Stimulated activated CD8-positive, alpha-beta memory T cell treated with anti-CD3 and anti-CD28 coated beads, Interleukin-4, amount 100 ng/mL, for 4 hours (primary cell): ENCODE measurements around the gene YIF1A.
"Not testable (repeated sequence)": the region's sequence is repeated elsewhere in the genome, so short reads cannot be mapped to it uniquely, and the experiment has no call there.

ENCODE experiments used
- DNase-seq, 2 donors: peaks; one replicate each; pipeline ENCODE4 v3.0.0-alpha.2; 2020; ENCODE audit warnings: low read depth in 2 of 2, low spot score in 1 of 2

YIF1A gene

DNA sequence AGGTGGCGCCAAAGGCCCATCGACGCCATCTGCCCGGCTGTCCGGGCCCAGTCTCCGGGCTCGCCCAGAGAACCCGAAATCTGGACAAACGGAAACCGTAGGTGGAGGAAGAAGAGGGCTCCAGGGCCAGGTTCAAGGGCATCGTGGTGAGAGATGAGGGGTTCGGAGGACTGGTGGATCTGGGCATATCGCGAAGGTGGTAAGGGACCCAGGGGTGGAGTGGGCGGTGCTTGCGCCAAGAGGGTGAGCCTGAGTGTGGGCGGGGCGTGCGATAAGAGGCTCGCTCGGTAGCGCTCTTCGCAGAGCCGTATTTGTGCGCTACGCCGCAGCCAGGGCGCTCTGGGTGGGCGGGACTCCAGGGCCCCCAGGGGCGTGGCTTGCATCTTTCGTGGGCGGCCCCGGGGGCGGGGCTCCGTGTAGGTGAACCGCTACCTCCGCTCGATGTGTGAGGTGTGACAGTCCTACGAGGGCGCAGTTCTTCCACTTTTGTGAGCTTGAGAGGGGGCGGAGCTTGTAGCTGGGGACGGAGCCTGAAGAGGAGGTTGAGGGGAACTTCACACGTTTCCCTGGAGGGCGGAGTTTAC, 23.1 kb upstream of the YIF1A start:
- peak; percentile 97 to 98 for DNase-seq

DNA sequence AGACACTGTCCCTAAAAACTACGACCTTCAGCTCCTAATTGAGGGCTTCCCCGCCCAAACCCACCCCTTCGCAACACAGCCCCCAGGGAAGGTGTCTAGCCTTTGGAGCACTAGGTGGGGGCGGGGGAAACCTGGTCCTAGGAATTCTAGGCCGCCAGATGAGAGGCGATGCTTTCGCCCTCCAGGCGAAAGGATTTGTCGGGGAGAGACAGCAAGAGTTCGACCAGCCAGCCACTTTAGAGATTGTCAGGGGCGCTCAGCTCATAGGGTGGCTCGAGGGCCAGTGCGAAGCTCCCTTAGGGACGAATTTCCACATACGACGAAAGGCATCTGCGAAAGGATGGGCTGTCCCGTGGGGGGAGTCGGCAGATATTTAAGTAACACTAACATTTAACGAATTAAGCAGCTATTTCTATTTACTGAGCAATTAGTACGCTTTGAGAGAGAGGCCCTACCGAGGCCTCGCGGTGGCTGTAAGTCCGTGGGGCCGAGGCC, 22.6 kb upstream of the YIF1A start:
- no peak for DNase-seq

GRCh38 chr11:66310803-66311440, 22.0 kb upstream of the YIF1A start:
- not testable (repeated sequence) for DNase-seq

DNA sequence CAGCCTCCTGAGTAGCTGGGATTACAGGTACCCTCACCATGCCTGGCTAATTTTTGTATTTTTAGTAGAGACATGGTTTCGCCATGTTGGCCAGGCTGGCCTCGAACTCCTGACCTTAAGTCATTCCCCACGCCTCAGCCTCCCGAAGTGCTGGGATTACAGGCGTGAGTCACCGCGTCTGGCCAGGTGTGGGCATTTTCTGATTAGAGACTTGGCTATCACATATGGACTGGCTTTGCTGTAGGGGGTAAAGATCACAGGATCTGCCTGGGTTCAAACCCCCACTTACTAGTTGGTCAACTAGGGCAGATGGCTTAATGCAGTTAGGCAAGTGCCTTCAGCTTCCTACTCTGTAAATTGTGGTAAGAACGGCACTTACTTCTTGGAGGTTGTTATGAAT, 21.4 kb upstream of the YIF1A start:
- no peak for DNase-seq

- no peak for DNase-seq
These were observed 20.5 kb upstream of the YIF1A start for GRCh38 chr11:66309475-66309874.

DNA sequence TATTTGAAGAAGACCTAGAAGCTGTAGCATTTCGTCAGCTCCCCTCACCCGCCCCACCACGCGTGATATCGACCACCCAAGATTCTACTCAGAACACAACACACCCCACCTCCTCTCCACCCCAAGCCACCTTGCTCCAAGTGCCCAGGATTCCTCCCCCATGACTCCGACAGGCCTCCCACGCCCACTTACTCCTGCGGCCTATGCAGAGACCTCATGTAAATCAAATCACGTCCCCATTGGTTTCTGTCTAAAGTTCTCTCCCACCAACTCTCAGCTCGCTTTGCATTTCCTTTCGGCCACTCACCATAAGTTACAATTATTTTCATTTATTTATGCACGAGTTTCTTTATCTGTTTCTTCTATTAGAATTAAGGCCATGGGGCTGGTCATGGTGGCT, 13.7 kb upstream of the YIF1A start:
- DNase-seq: no peak

- no peak for DNase-seq
These were observed 10.2 kb upstream of the YIF1A start for GRCh38 chr11:66299186-66299585.

- no peak for DNase-seq
These were observed 8.7 kb upstream of the YIF1A start for GRCh38 chr11:66297610-66298009.

DNA sequence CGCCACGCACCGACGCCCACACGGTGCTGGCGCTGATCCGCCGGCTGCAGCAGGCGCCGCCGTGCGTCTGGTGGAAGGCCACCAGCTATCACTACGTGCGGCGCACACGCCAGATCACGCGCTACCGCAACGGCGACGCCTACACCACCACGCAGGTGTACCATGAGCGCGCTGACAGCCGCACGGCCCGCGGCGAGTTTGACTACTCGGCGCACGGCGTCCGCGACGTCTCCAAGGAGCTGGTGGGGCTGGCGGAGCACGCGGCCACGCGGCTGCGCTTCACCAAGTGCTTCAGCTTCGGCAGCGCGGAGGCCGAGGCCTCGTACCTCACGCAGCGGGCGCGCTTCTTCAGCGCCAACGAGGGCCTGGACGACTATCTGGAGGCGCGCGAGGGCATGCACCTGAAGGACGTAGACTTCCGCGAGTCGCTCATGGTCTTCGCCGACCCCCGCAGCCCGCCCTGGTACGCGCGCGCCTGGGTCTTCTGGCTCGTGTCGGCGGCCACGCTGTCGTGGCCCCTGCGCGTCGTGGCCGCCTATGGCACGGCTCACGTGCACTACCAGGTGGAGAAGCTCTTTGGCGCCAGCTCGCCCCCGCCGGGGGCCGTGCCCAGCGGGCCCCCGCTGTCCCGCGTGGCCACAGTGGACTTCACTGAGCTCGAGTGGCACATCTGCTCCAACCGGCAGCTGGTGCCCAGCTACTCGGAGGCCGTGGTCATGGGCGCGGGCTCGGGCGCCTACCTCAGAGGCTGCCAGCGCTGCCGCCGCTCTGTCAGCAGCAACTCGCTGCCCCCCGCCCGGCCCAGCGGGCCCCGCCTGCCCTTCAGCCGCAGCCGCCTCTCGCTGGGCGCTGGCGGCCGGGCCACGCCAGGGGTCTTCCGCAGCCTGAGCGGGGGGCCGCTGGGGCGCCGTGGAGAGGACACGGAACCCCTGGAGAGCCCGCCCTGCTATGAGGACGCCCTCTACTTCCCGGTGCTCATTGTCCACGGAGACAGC, 6.0 kb upstream of the YIF1A start:
- no peak for DNase-seq

DNA sequence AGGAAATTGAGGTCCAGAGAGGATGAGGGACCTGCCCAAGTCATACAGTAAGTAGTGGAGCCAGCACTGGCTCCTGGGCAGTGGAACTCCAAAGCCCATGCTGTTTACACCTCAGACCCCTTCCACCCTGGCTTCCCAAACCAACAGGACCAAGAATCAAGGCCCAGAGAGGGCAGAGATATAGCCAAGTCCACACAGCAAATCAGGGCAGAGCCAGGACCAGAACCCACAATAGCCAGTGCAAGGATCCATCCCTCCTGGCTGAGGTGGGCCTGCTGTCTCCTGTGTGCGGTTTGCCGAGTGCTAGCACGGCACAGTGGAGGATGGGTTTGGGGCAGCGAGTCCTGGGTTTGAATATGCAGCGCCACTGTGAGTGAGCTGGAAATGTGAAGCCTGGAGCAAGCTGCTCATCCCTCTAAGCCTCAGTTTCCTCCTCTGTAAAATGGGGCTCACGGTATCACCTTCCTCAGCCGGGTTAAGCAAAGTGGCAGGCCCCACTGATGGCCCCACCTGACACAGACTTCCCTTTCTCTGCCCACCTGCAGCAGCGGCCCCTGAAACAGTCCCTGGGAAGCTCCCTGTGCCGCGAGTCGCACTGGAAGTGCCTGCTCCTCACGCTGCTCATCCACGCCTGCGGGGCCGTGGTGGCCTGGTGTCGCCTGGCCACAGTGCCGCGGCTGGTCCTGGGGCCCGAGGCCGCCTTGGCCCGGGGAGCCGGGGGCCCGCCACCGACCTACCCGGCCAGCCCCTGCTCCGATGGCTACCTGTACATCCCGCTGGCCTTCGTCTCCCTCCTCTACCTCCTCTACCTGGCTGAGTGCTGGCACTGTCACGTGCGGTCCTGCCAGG, 5.1 kb upstream of the YIF1A start:
- DNase-seq: no peak

DNA sequence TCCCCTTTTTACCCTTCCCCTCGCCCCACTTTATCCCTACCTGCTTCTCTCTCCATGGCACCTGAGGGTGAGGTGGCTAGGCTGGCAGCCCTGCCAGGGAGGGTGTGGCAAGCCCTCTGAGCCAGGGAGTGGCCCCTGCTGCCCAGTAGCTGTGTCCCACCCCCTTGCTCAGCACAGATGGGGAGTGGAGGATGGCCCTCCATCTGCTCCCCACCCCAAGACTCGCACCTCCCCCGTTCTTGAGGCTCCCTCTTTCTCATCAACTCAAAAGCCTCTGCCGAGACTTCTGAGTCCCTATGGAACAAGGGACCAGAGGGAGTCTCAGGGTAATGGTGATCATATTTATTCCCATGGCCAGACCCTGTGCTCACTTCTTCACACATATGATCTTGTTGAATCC, 4.4 kb upstream of the YIF1A start:
- DNase-seq: no peak

DNA sequence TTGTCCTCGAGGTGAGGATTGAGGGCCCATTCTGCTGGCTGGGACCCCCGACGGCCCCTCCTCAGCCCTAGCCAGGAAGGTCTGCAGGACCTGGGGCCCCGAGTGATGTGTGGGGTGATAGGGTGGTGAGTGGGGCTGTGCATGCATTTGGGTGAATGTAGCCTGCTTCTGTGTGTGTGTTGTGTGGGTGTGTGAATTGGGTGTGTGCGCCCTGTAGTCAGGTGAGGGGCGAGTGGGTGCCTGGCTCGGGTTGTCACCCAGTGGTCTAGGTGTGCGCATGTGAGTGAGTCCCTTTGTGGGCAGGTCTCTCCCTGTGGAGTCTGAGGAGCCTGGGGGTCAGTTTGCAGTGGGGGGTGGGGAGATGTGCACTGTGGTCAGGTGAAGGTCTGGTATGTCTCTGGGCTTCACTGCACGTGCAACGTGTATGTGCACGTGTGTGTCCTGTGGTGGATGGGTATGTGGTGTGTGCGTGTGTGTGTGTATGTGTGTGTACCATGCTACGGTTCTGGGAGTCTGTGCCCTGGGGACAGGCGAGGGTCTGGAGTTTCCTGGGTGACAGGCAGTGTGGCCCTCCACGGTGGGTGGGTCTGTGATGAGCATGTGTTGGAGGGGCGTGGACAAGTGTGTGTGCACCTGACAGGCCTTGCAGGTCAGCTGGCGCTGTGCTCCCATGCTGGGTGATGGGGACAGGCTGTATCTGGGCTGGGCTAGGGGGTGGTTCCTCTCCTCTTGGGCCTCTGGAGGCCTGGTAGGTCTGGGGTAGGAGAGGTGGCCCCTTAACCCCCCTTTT, 3.8 kb upstream of the YIF1A start:
- DNase-seq: no peak

DNA sequence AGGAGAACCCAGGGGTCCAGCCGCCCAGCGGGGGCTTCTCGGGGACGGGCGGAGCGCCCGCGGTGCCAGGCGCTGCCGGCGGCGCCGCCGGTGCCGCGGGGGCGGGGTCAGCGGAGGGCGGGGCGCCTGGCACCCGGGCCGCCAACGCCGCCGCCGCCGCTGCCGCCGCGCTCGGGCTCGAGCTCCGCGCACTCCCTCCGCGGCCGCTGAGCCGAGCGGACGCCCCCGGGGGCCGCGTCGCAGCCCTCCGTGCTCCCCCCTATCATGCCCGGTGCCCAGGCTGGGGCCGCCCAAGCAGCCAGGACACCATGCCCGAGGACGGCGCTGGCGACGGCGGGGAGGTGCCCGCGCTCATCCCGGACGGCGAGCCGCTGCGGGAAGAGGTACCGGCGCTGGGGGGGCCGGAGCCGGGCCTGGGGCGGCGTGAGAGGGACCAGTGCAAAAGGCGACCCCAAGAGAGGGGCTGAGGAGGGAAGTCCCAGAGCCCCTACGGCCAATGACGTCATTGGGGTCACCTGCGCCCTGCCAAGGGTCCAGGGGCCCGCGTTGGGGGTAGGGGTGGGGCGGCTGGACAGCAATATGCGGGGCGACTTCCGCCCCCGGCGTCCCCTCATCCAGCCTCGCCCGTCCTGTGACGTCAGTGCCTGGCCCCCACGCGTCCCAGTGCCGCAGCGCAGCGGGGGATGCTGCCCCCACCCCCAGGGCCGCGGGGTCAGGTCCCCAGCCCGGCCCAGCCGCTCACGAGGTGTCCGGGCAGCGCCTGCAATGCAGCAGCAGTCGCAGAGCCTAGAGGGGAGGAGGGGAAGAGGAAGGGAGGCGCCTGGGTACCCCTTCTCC, 3.0 kb upstream of the YIF1A start, which contains the start of gene TMEM151A:
TMEM151A (plus strand) TSS at position 189 of the 837 bp plus-strand sequence; CDS start at position 309, 120 bp downstream.
- no peak for DNase-seq

DNA sequence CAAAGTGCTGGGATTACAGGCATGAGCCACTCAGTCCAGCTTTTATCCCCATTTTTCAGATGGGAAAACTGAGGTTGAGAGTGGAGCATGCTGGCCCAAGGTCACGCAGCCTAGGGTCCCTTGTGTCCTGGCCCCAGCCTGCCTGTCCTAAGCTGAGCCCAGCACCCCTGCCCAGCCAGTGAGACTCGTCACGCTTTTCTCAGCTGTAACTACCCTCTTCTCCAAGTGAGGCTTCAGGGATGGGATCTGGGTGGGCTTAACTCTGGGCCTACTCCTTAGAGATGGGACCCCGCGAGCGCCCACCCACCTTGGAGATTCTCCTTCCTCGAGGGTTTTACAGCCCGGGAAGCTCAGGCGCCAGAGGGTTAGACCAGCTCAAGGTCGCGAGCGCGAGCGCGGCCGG, 2.4 kb upstream of the YIF1A start:
- DNase-seq: no peak

- DNase-seq: no peak
These were observed 1.3 kb upstream of the YIF1A start for GRCh38 chr11:66290330-66290621.

DNA sequence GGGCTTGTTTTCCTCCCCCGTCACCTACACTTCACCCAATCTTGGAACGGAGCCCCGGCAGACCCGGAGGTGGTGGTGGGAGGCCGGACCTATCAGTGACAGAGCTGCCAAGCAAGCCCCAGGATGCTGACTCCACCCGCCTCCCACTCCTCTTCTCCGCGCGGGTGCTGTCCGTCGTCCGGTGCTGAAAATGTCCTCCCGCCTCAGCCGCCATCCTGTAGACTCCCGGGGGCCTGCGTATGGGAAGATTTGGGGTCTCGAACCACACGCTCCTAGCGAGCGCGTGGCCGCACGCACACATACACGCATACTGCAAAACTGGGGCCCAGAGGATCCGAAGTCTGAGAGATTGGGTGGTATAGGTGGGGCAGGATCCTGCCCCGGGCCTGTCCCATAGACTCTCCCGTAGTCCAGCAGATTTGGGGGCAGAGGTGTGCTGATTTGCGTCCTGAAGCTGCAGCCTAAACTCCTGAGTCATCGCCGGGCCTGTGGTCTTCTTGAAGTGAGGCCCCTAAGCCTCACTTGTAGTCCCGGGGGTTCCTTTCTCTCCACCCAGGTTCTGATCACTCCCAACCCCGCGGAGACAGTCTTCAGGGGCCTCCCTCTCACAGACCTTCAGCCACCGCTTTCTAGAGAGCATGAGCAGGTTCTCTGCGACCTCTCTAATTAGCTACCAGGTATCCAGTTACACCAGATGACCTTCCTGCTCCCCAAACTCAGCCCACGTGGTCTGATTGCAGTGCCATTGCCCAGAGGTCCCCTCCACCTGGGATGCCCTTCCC, 796 bp upstream of the YIF1A start:
- DNase-seq: peak; percentile 52 to 62

DNA sequence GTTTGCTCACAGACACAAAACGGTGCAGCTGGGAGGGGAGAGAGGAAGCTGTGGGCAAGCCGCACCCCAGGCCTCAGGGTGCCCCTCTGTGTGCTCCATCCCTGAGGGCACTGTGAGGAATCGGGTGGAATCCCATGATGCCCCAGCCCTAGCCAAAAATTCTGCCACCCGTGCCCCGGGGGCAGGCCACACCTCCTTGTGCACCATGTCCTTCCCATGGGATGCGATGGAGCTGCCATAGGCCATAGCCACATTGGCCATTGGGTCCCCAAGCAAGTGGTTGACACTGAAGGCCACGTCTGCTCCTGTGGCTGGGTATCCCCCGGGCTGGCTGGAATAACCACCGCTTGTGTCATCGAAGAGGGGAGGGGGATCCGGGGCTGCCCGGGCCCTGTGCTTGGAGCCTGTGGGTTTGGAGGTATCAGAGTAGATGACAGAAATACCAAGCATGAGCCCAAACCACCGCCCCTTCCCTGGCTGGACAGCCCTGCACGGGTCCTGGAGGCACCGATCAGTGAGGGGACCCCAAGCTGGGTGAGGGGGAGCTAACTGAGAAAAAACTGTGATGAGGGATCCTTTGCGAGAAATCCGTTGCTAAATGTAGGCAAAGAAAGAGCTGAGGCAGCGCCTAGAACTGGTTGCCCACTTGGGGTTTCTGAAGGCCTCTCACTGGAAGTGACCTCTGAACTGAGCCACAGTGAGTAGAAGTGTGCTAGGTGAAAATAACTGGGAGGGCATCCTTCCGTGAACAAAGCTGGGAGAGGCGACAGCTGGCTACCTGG, 863 bp downstream of the YIF1A start:
- no peak for DNase-seq
